Stimulated activated CD8-positive, alpha-beta memory T cell treated with anti-CD3 and anti-CD28 coated beads, Interleukin-15, amount 100 ng/mL, for 24 hours (primary cell): Measurements from ENCODE around the gene FGD2.

Source experiments
- DNase-seq: peaks from one replicate; pipeline ENCODE4 v3.0.0-alpha.2; 2020; ENCODE audit warnings: low read depth

FGD2 gene

GRCh38 chr6:37005061-37005810, at the start of gene FGD2:
Gene FGD2 (plus strand): TSS chr6:37005655. CDS start chr6:37005818, 163 bp downstream.
- DNase-seq: no peak

GRCh38 chr6:36955671-36956445, 49.6 kb upstream of the FGD2 start:
- no peak for DNase-seq

- no peak for DNase-seq
Measured at GRCh38 chr6:36956446-36956820, 49.0 kb upstream of the FGD2 start.

- DNase-seq: no peak
Measured at GRCh38 chr6:36957773-36958271, 47.6 kb upstream of the FGD2 start.

GRCh38 chr6:36958775-36959554, 46.5 kb upstream of the FGD2 start:
- DNase-seq: no peak

GRCh38 chr6:36959555-36960250, 45.8 kb upstream of the FGD2 start:
- DNase-seq: no peak

GRCh38 chr6:36961441-36962435, 43.7 kb upstream of the FGD2 start:
- DNase-seq: no peak

- DNase-seq: peak; percentile 25
Measured at GRCh38 chr6:36962874-36963273, 42.6 kb upstream of the FGD2 start.

GRCh38 chr6:36963451-36964290, 41.8 kb upstream of the FGD2 start:
- DNase-seq: no peak

GRCh38 chr6:36964349-36964748, 41.1 kb upstream of the FGD2 start:
- no peak for DNase-seq

GRCh38 chr6:36964908-36965307, 40.5 kb upstream of the FGD2 start:
- no peak for DNase-seq

GRCh38 chr6:36967301-36967700, 38.2 kb upstream of the FGD2 start:
- no peak for DNase-seq

- no peak for DNase-seq
Measured at GRCh38 chr6:36967757-36968156, 37.7 kb upstream of the FGD2 start.

- DNase-seq: no peak
Measured at GRCh38 chr6:36968266-36968977, 37.0 kb upstream of the FGD2 start.

GRCh38 chr6:36969240-36969691, 36.2 kb upstream of the FGD2 start:
- DNase-seq: no peak

GRCh38 chr6:36969988-36970891, 35.2 kb upstream of the FGD2 start:
- DNase-seq: no peak

- DNase-seq: no peak
Measured at GRCh38 chr6:36970892-36971842, 34.3 kb upstream of the FGD2 start.
